ENCODE data around the gene FAM241B.

Gene FAM241B

GRCh38 chr10:69682955-69683474 is 53.0 kb downstream of the FAM241B start:
- no peak overlapping the region for H3K27ac ChIP-seq
- no peak overlapping the region for H3K4me2 ChIP-seq (ENCODE audit: low read length)
- no peaks in the 10 kb centered on the region for H3K36me3 ChIP-seq (ENCODE audit: control insufficient read depth, insufficient read depth, low read length)
- TF ChIP-seq CTCF (IDR thresholded peaks at IDR 0.05): no peak
- H2AFZ ChIP-seq: no peak overlapping the region
- no peak overlapping the region for H3K4me3 ChIP-seq (ENCODE audit: low read depth, low read length)
- no peaks in the 10 kb centered on the region for H3K27me3 ChIP-seq (ENCODE audit: control insufficient read depth, insufficient read depth, low read length)
- H3K9me3 ChIP-seq (ENCODE audit: control insufficient read depth, low read length): no peaks in the 10 kb centered on the region
- H3K9ac ChIP-seq: no peak overlapping the region
- H3K79me2 ChIP-seq: no peaks in the 10 kb centered on the region
- no peaks in the 10 kb centered on the region for H3K4me1 ChIP-seq
